GM19463 (cell line): Measurements from ENCODE around the gene SLC16A11.
"Not testable (repeated sequence)": the region's sequence is repeated elsewhere in the genome, so short reads cannot be mapped to it uniquely, and the experiment has no call there.

Source experiments
- ATAC-seq: cut with Tn5 transposase; IDR thresholded peaks from one replicate; pipeline ENCODE4 v1.9.1; 2021; ENCODE audit warnings: mild to moderate bottlenecking, moderate library complexity; ENCODE audit not compliant: unreplicated experiment

SLC16A11 gene

DNA sequence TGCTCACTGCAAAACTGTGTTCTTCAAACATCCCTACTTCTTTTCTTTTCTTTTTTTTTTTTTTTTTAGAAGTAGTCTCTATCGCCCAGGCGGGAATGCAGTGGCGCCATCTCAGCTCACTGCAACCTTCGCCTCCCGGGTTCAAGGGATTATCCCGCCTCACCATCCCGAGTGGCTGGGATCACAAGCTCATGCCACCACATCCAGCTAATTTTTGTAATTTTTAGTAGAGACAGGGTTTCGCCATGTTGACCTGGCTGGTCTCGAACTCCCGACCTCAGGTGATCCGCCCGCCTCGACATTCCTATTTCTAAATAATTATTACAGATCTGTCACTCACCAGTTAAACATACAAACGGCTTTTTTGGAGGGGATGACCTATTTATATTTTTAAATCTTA, 32.5 kb downstream of the SLC16A11 start:
- ATAC-seq: no peak

GRCh38 chr17:7010523-7010922, 33.4 kb downstream of the SLC16A11 start:
- ATAC-seq: no peak

- no peak for ATAC-seq
Measured at GRCh38 chr17:7007143-7007542, 36.7 kb downstream of the SLC16A11 start.

GRCh38 chr17:7005716-7006115, 38.2 kb downstream of the SLC16A11 start:
- ATAC-seq: no peak

DNA sequence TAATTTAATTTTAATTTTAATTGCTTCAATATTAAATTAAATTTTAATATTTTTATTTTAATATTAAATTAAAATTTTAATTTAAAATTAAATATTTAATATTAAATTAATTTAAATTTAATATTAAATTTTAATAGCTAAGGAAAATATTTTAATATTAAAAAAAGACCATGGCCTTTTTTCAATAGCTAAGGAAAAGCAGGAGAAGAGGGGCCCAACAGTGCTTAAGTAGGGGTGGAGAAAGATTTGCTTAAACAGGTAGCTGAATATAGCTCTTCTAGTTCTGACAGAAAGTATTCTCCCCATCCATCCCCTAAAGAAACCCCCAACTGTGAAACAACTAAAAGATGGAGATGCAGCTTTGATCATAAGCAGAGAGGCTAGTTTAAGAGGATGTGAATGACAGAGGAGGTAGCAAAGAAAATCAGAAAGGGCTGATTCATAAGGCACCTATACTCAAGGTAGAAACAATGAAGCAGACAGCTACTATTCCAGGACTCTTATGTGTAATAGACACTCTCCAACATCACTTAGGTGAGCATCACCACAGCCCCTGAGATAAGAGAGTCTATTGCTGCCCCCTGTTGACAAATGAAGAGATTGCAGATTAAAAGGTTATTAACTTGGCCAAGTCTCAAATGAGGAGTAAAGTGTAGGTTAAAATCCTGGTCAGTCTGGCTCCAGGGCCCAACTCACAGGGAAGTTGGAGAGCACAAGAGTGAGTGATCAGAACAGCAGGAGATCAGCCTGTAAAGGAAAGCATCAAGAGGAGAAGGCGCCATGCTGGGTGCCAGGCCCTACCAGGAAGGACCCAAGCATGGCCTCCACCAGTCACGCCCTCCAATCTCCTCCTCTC, 39.3 kb downstream of the SLC16A11 start:
- no peak for ATAC-seq

GRCh38 chr17:7003745-7004144, 40.1 kb downstream of the SLC16A11 start:
- ATAC-seq: no peak

DNA sequence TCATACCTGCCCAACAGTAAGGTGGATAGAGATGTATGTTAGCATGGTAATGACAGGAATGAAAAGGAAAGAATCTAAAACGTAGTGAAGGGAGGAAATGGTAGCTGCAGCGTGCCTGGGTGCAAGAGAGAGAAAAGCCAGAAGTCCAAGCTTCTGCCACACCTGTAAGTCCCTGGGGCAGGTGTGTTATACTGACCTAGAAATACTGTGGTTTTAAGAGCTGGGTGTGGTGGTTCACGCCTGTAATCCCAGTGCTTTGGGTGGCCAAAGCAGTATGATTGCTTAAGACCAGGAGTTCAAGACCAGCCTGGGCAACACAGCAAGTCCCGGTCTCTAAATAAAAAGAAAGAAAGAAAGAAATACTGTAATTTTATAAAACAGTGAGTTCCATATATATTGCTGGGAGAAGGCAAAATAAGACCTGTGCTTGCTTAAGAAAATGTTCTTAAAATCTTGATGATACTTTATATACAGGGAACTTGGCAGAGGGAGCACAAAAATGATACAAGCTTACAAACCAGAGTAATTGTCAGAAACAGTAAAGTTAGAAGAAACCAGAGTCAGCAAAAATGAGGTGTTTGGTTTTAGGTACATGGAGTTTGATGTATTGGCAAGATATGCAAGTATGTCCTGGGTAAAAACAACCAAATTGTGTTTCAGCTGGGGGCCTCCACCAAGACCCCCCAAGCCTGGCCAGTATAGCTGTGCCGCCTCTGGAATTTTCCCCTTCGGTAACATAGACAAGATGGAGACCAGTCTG, 41.4 kb downstream of the SLC16A11 start:
- no peak for ATAC-seq

DNA sequence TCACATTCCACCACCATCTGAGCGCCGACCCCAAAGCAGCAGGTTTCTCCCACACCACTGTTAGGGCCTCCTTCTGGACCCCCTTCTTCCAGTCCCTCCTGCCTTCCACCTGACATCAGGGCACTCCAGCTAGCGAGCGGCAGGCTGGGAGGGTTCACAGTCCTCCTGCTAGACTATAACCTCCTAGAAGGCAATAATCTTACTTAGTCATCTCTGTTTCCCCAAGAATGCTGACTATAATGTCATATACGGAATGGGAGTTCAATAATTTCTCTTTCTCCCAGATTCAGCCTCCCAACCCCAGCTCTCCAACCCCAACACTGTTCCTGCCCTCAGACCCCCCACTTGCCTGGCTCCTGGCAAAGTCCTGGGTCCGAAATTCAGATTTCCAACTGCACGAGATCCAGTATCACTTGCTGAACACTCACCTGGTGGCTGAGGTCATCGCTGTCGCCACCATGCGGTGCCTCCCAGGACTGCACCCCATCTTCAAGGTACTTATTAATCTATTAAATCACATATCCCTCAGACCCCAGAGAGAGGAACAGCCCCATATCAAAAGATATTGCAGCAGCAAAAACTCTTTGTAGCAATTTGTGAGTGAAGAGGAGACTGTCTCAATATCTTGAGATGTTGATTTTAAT, 42.5 kb downstream of the SLC16A11 start:
- ATAC-seq: no peak

DNA sequence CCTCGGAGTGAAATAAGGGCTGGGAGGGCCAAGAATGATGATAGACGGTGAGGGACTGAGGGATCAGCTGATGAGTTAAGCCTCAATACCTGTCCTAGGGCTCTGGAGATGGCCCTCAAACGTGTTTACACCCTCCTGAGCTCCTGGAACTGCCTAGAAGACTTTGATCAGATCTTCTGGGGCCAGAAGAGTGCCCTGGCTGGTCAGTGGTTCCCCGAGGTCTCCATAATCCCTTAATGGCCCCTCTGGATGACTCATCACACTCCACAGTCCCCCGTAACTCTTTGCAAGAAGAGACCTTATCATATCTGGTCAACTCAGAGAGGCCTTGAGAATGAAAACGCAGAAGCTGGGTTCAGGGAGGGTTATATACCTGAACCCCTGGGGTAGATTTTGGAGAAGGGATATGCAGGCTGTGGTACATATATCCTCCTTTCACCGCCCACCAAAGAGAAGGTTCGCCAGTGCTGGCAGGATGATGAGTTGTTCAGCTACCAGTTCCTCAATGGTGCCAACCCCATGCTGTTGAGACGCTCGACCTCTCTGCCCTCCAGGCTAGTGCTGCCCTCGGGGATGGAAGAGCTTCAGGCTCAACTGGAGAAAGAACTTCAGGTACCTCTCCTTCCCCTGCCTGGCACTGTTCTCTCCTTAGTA, 44.9 kb downstream of the SLC16A11 start:
- ATAC-seq: no peak

DNA sequence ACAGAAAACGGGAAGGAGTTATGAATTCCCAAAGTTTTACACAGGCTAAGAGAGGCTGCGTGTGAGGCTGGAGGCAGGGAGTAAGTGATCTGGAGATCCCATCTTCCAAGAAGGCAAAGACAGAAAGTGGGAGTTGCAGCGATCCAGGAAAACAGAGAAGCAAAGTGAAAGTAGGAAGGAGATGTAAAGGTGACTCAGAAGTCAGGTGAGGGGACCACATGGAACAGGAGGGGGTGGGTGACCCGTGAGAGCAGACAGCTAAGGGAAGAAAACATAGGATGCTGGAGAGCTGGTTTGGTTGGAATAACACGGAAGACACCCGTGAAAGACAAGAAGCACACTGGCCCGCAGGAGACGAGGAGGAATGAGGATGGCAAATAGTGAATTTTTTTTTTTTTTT, 46.7 kb downstream of the SLC16A11 start:
- no peak for ATAC-seq

DNA sequence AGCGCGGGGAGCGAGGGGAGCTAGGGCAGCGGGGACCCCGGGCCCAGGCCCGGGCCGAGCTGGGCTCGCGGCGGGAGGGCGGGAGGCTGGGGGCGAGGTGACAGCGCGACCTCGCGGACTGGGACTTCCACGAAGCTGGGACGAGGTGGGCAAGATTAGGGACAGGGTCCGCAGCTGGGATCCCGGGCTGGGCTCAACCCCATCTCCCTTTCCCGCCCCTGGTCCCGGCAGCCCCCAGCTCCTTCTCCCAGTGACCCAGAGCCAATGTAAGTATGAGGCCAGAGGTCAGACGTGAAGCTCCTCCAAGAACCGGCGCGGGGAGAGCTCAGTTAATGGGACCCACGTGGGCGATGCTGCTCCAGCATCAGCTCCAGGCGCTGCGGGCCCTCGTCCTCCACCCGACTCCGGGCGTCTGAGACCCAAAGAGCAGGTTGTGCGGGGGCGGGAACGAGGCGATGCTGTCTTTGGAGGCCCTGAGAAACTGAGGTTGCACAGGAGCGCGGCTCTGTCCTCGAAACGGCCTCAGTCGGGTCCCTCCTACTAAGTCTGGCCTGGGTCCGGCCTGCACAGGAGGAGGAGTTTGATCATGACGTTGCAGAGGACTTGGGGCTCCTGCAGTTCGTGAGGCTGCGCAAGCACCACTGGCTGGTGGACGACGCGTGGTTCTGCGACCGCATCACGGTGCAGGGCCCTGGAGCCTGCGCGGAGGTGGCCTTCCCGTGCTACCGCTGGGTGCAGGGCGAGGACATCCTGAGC, 47.5 kb downstream of the SLC16A11 start:
- ATAC-seq: no peak

DNA sequence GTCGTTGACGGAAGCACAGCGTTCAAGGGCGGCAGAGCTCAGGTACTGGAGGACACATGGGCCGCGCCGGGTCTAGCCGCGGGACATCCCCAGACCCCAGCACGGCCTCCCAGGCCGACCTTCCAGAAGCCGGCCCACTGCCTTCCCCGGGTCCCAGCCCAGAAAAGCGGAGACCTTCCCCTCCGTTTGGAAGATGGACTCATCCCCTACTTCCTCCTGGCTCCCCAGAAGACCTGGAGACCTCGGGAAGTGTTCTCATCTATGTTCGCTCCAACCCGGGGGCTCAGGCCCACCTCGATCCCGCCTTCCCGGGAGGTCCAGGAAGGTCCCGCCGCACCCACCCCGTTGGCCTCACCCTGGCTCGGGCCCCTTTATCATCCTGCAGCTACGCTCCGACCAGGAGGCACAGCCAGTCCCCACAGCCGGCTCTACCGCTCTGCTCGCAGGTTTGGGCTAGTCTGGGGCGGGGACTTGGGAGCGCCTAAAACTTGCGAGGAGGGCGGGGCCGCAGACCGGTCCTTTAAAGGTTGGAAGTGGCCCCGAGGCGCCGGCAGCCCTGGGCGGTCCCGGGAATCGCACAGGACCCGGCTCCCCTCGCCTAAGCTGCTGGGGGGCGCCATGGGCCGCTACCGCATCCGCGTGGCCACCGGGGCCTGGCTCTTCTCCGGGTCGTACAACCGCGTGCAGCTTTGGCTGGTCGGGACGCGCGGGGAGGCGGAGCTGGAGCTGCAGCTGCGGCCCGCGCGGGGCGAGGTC, 48.2 kb downstream of the SLC16A11 start, which contains the start of gene ALOX12:
TSS of gene ALOX12 (plus strand) at position 550 of the 756 bp plus-strand sequence. CDS start at position 619, 69 bp downstream.
- no peak for ATAC-seq

DNA sequence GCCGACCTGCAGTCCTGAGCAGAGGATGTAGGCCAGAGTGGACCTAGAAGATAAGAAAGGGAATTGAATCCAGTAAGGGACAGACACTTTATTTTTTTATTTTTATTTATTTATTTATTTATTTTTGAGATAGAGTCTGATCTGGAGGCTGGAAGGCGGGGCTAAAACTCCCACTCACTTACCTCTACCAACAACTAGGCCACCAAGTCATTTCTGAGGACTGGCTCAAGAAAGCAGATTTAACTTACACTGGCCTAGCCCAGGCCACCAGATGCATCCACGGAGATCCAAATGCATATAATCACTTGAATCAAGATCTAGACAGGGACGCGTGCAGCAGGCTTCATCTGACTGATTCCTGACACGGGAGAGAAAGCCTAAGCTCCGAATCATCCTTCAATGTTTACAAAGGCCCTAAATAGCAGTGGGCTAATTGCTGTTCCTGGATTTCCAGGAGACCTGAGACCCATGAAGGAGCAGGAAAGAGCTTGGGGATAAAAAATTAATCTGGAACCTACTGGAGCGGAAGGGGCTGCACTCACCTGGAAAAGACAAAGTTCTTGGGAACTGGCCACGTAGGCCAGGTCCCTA, 49.1 kb downstream of the SLC16A11 start:
- no peak for ATAC-seq

GRCh38 chr17:6994118-6994598, 49.7 kb downstream of the SLC16A11 start:
- no peak for ATAC-seq

GRCh38 chr17:6993613-6994056, 50.3 kb downstream of the SLC16A11 start:
- ATAC-seq: not testable (repeated sequence)
